Stimulated activated CD8-positive, alpha-beta memory T cell treated with anti-CD3 and anti-CD28 coated beads, Interleukin-2, amount 100 ng/mL, for 48 hours (primary cell): ENCODE measurements around the gene KIF15.

Experiments
- DNase-seq, 2 donors: peaks; one replicate each; pipeline ENCODE4 v3.0.0-alpha.2; 2020; ENCODE audit warnings: low read depth in 2 of 2

KIF15 gene

GRCh38 chr3:44883213-44883955 lies 121.8 kb downstream of the KIF15 start:
- no peak for DNase-seq

- no peak for DNase-seq
Measured at GRCh38 chr3:44883999-44884431, 122.4 kb downstream of the KIF15 start.

GRCh38 chr3:44885618-44886017 lies 124.0 kb downstream of the KIF15 start:
- DNase-seq, result no peak

- DNase-seq, result no peak
Measured at GRCh38 chr3:44886561-44886960, 125.0 kb downstream of the KIF15 start.

- no peak for DNase-seq
Measured at GRCh38 chr3:44887101-44887500, 125.5 kb downstream of the KIF15 start.

GRCh38 chr3:44890258-44890657 lies 128.7 kb downstream of the KIF15 start:
- no peak for DNase-seq

- DNase-seq, result no peak
Measured at GRCh38 chr3:44890852-44891251, 129.3 kb downstream of the KIF15 start.

GRCh38 chr3:44892689-44893088 lies 131.1 kb downstream of the KIF15 start:
- DNase-seq, result no peak

- no peak for DNase-seq
Measured at GRCh38 chr3:44893097-44893496, 131.5 kb downstream of the KIF15 start.

- DNase-seq, result no peak
Measured at GRCh38 chr3:44894485-44894884, 132.9 kb downstream of the KIF15 start.

GRCh38 chr3:44896440-44896839 lies 134.8 kb downstream of the KIF15 start:
- DNase-seq, result no peak

GRCh38 chr3:44899683-44900367 lies 138.2 kb downstream of the KIF15 start:
- no peak for DNase-seq

- DNase-seq, result no peak
Measured at GRCh38 chr3:44902628-44903027, 141.0 kb downstream of the KIF15 start.
